Measurements from ENCODE around the gene CHDH. TPM values are rescaled to one million over a fixed set of nuclear protein-coding genes. Genes with fewer than 3 reads are reported as not detected.

CHDH gene
- total RNA-seq, 4 donors from 2014 or later, result 4.6 to 14.9 (median 9.5) TPM

GRCh38 chr3:53805463-53806159 lies 40.6 kb downstream of the CHDH start:
- 76 to 91% methylated on average over 4 of the region's 4 CpGs for WGBS, 2 donors
- H3K4me3 ChIP-seq (ENCODE audit: low read depth, poor library complexity, severe bottlenecking), result no peak overlapping the region
- TF ChIP-seq CTCF (IDR thresholded peaks at IDR 0.05) (no peak), POLR2A (IDR thresholded peaks at IDR 0.05) (no peak)
- peak in 1 of 2 donors; percentile 45 for DNase-seq (ENCODE audit: low spot score in 2 of 2)
- intact Hi-C loops (cut with DNase I; ENCODE audit: low total_unique reads), result no loop called here

- no peak overlapping the region for H3K4me3 ChIP-seq (ENCODE audit: low read depth, poor library complexity, severe bottlenecking)
- intact Hi-C loops (cut with DNase I; ENCODE audit: low total_unique reads), result no loop called here
- peak in 1 of 2 donors; percentile 72 for DNase-seq (ENCODE audit: low spot score in 2 of 2)
- 48 to 57% methylated on average over 14 of the region's 14 CpGs for WGBS, 2 donors
- TF ChIP-seq POLR2A (IDR thresholded peaks at IDR 0.05) (no peak), CTCF (IDR thresholded peaks at IDR 0.05) (no peak)
Observed at GRCh38 chr3:53804697-53805462, 41.3 kb downstream of the CHDH start.

GRCh38 chr3:53803816-53804695 lies 42.2 kb downstream of the CHDH start:
- WGBS, 2 donors, result 77 to 81% methylated on average over 20 of the region's 20 CpGs
- intact Hi-C loops (cut with DNase I; ENCODE audit: low total_unique reads), result no loop called here
- H3K4me3 ChIP-seq (ENCODE audit: low read depth, poor library complexity, severe bottlenecking), result no peak overlapping the region
- DNase-seq (ENCODE audit: low spot score in 2 of 2), result no peak
- TF ChIP-seq POLR2A (IDR thresholded peaks at IDR 0.05) (no peak), CTCF (IDR thresholded peaks at IDR 0.05) (no peak)

GRCh38 chr3:53803124-53803815 lies 42.9 kb downstream of the CHDH start:
- TF ChIP-seq CTCF (IDR thresholded peaks at IDR 0.05), result no peak
- no peak for TF ChIP-seq POLR2A (IDR thresholded peaks at IDR 0.05)
- WGBS, 2 donors, result 88 to 94% methylated on average over 18 of the region's 18 CpGs
- no peak overlapping the region for H3K4me3 ChIP-seq (ENCODE audit: low read depth, poor library complexity, severe bottlenecking)
- intact Hi-C loops (cut with DNase I; ENCODE audit: low total_unique reads), result no loop called here
- DNase-seq (ENCODE audit: low spot score in 2 of 2), result no peak

- DNase-seq (ENCODE audit: low spot score in 2 of 2), result no peak
- WGBS, 2 donors, result 80 to 93% methylated on average over 8 of the region's 8 CpGs
- no peak overlapping the region for H3K4me3 ChIP-seq (ENCODE audit: low read depth, poor library complexity, severe bottlenecking)
- intact Hi-C loops (cut with DNase I; ENCODE audit: low total_unique reads), result no loop called here
- TF ChIP-seq CTCF (IDR thresholded peaks at IDR 0.05), result no peak
- no peak for TF ChIP-seq POLR2A (IDR thresholded peaks at IDR 0.05)
Observed at GRCh38 chr3:53802256-53802880, 43.9 kb downstream of the CHDH start.
